Activated CD8-positive, alpha-beta memory T cell treated with anti-CD3 and anti-CD28 coated beads for 48 hours (primary cell): ENCODE data around the gene KIRREL2.
"Not testable (repeated sequence)": the region's sequence is repeated elsewhere in the genome, so short reads cannot be mapped to it uniquely, and the experiment has no call there.

Experiments
- DNase-seq, 3 experiments: peaks; one replicate each; pipeline ENCODE4 v3.0.0-alpha.2; 2020; ENCODE audit warnings: low read depth in 2 of 3, low spot score in 2 of 3

KIRREL2 gene

GRCh38 chr19:35856546-35857149 is at the start of gene KIRREL2:
TSS of gene KIRREL2 (plus strand) at chr19:35856911. CDS start at chr19:35857120, 209 bp downstream.
- DNase-seq, result no peak

GRCh38 chr19:35807633-35808032 is 49.1 kb upstream of the KIRREL2 start:
- DNase-seq, result no peak

DNA sequence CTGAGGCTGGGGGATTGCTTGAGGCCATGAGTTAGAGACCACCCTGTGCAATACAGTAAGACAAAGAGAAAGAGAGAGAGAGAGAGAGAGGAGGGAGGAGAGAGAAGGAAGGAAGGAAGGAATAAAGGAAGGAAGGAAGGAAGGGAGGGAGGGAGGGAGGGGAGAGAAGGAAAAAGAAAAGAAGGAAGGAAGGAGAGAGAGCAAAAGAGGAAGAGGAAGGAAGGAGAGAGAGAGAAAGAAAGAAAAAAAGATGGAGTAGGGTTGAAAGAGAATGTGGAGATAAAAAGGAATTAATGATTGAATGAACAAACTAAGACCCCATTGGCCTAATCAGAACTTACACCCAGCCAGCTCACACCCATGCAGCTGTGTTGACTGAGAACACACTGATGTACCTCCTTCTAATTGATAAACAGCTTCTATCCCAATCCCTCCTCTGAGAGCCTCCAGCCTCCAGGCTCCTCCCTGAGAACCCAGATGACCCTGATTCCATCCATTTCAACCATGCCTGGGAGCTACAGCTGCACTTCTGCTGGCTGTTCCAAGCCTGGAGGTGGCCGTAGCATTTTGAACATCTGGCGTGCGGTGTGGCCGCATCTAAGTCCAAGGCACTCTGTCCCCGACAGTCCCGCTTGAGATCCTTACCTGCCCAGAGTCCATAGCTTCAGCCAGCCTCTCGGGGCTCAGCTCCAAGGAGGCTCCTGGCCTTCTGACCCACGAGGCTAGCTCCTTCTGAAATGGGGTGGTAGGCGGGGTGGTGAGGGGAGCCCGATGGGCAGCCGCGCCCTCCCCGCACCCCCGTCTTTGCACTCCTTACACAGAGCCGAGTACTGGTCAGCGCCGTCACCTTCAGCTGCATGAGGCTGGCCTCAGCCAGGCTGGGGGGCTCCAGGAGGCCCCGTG is 45.1 kb upstream of the KIRREL2 start:
- DNase-seq, result no peak

DNA sequence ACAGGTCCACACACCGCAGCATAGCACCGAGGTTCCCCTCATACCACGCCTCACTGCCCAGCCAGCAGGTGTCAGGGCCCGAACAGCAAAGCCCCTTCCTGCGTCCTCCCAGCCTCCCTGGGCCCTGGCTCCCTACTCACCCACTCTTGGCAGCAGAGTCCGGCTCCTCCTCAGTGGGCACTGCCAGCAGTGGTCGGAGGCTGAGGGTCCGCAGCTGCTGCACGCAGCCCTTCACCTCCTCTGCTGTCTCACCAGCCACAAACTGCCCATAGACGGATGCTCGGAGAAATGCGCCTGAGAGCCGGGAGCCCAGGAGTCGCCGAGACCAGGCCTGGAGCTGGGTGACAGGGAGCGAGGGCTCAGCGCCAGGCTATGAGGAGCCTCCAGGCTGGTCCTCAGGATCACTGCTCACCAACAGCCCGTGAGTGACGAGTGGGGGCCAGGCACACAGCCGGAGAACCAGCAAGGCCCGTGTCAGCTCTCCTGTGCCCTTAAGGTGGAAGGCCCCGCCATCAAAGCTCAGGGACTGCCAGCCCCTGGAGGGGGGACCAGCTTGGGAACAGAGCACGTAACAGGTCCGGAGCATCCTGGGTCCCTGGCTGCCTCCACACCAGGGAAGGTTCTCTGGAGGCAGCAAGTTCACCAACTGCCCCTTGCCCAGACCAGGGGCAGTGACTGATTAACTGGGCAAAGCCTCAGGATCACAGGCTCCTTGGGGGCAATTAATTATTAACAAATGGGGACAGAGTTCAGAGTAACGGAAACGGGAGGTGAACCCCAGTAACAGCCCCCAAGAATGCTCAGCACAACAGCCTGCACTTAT is 44.3 kb upstream of the KIRREL2 start, which contains the start of gene PRODH2:
TSS of gene PRODH2 (minus strand) at position 626 of the 823 bp plus-strand sequence. CDS start at position 586, 40 bp downstream.
- no peak for DNase-seq

GRCh38 chr19:35813043-35813890 is 43.4 kb upstream of the KIRREL2 start:
- no peak for DNase-seq

- DNase-seq, result no peak
Measured at GRCh38 chr19:35816262-35816661, 40.4 kb upstream of the KIRREL2 start.

GRCh38 chr19:35816846-35817245 is 39.9 kb upstream of the KIRREL2 start:
- DNase-seq, result no peak

GRCh38 chr19:35818445-35818844 is 38.3 kb upstream of the KIRREL2 start:
- no peak for DNase-seq

DNA sequence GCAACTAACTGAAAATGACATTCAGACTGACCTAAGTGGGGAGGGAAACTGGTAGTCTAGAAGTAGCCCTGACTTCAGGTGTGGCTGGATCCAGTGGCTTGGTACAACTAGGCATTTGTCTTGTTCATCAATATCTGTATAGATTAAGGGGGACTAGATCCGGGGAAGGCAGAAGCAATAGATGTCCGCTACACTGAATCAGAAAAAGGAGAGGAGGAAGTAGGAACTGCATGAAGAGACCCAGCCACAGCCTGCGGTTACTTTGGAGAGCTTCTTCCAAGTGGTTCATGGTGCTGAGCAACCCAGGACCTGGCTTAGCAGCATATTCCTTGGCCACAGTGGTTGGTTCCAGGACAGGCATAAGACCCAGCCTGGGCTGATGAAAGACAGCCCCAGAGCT is 34.1 kb upstream of the KIRREL2 start:
- no peak for DNase-seq

DNA sequence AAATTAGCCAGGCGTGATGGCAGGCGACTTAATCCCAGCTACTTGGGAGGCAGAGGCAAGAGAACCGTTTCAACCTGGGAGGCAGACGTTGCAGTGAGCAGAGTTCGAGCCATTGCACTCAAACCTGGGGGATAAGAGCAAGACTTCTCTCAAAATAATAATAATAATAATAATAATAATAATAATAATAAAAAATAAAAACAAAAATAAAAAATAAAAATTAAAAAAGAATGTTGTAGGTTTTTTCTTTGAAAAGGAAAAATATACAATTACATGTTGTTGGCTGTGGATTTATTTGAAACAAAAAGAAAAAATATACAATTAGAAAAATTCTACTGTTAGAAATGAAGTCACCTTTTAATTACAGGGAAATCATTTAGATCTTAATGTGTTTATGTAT is 32.6 kb upstream of the KIRREL2 start:
- no peak for DNase-seq

DNA sequence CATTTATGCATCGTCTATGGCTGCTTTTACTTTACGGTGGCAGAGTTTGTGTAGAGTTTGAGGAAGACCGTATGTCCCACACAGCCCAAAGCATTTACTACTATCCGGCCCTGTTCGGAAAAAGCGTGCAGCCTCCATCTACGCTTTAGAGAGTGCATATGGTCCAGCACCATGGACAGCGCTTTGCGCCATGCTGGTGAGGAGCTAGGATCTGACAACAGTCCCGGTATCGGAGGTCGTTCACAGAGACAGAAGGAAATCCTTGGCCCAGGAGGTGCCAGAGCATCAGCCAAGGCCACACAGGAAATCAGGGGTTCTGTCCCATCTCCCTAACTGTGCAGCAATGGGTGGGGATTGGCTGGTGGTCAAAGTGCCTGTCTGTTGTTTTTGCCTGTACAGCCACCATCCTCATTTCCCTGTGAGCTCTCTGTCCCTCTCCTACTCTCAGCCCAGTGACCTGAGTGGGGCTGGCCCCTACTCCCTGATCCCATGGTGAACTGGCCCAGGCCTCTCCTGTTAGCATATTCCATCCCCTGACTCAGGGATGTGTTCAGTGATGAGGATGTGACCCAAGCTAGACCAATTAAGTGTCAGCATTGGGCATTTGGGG is 27.9 kb upstream of the KIRREL2 start:
- peak in 2 of 3 experiments; percentile 14 to 28 for DNase-seq

DNA sequence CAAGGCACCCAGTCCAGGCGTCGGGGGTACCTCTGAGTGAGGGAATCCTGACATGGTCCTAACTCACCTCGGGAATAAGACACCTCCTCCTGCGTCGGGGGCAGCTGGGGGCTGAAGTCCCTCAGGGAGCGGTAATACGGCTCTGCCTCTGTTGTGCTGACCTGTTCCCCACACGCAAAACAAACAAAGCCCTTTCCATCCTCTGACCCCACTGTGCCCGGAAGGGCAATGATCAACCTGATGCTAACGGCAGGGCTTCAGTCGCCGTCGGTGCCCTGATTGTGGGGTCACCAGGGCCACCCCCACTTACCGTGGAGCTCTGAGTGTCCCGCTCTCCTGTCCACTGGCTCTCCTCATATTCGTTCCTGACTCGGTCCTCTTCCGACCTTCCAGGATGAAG is 25.7 kb upstream of the KIRREL2 start:
- no peak for DNase-seq

GRCh38 chr19:35832054-35832453 is 24.7 kb upstream of the KIRREL2 start:
- DNase-seq, result no peak

GRCh38 chr19:35833972-35834371 is 22.7 kb upstream of the KIRREL2 start:
- no peak for DNase-seq

- not testable (repeated sequence) for DNase-seq
Measured at GRCh38 chr19:35836096-35836495, 20.6 kb upstream of the KIRREL2 start.

DNA sequence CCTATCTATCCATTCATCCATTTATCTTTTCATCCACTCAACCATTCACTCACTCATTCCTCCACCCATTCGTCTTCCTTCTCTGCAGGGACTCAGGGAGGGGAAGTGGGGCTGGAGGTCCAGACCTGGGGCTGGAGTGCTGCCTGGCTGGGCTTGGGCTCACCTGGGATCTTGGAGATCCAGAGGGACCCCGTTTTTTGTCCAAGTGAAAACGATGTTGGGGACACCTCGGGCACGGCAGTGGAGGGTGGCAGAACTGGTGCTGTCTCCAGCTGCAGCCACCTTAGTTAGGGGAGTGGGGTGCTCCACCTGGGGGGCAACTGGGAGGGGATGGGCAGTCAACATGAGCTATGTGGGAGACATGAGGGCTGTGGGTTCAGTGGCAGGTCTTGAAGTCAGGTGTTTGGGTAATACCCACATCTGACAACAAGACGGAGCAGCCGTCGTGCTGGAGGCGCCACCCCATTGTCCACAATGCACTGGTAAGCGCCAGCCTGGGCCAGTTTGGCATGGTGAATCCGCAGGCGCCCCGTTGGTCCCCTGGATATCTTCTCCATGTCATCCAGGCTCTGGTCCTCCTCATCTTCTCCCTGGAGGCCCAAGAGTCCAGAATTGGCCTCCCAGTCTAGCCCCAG is 14.6 kb upstream of the KIRREL2 start:
- DNase-seq, result no peak

DNA sequence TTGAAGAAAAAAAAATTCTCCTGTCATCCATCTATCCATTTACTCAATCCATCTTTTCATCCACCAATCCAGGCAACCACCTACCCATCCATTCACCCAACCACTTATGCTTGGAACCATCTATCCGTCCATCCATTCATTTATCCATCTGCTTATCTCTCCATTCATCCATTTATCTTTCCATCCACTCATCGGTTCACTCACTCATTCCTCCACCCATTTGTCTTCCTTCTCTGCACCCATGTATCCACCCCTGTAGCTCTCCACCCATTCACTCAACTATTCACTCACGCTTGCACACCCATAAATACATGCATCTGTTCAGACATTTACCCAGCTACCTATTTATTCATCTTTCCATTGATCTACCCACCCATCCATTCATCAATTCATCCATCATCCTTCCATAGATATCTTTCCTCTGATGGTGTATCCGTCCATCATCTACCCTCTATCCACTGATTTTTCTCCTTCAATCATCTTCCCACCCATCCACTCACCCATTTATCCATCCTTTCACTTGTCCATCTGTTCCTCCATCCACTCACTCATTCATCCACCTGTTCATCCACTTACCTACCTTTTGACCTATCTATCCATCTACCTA is 13.9 kb upstream of the KIRREL2 start:
- no peak for DNase-seq

- DNase-seq, result no peak
Measured at GRCh38 chr19:35843676-35844481, 12.8 kb upstream of the KIRREL2 start.
